Measurements from ENCODE around the gene UAP1L1. TPM values are rescaled to one million over a fixed set of nuclear protein-coding genes. Genes with fewer than 3 reads are reported as not detected.

Gene UAP1L1
- total and polyA plus RNA-seq, 2 of the 8 experiments (the other 6 are each of a cell fraction or from before 2014, with no cell fraction given) = 2.0 to 5.4 TPM

- no peak overlapping the region for H3K14ac ChIP-seq (ENCODE audit: insufficient read length)
- WGBS, 2 experiments (ENCODE audit: extremely low coverage in 1 of 2, insufficient coverage in 1 of 2, insufficient read length in 1 of 2, insufficient replicate concordance in 2 of 2, low coverage in 1 of 2, low lambda C conversion rate in 2 of 2, missing lambda C conversion rate in 1 of 2) = 87% methylated on average over 32 of the region's 42 CpGs; no CpG with 5 or more reads in 1 of the 2 experiments
- ChIA-PET CTCF (ENCODE audit: partially characterized antibody) (interaction anchor here (0.5 to 2.1 kb wide), 13 partner anchors 9 to 121 kb away, joined by 3 to 8 read pairs (median 3); partner anchors contain the start of genes ANAPC2, NPDC1, SAPCD2 and SSNA1), POLR2A (ENCODE audit: partially characterized antibody) (interaction anchor here (0.7 to 1.3 kb wide), 5 partner anchors 13 to 132 kb away, joined by 3 to 4 read pairs (median 3); no protein-coding TSS in a partner anchor)
- H3K9ac ChIP-seq (replicated peaks in 1 of 4; ENCODE audit: extremely low read depth in 1 of 4, low read depth in 3 of 4, low read length in 3 of 4) = no peak overlapping the region
- H3K4me3 ChIP-seq (ENCODE audit: extremely low read depth in 1 of 4, insufficient read depth in 2 of 4, low read depth in 3 of 4, low read length in 4 of 4) = no peak overlapping the region
- no peak overlapping the region for H4K91ac ChIP-seq (replicated peaks; ENCODE audit: insufficient read length, low read length)
- H2AK5ac ChIP-seq (ENCODE audit: low read depth, low read length) = no peak overlapping the region
- H3K79me1 ChIP-seq (ENCODE audit: low read depth, low read length) = no peaks in the 10 kb centered on the region
- H2AFZ ChIP-seq (ENCODE audit: low read length) = no peak overlapping the region
- no peak overlapping the region for H2BK120ac ChIP-seq (replicated peaks; ENCODE audit: low read depth, low read length)
- no peak overlapping the region for H3K56ac ChIP-seq (replicated peaks; ENCODE audit: insufficient read length, low read depth, low read length)
- H3K36me3 ChIP-seq (ENCODE audit: control insufficient read depth in 2 of 4, insufficient read depth in 4 of 4, low read length in 3 of 4) = no peaks in the 10 kb centered on the region; a peak in 2 of 8 replicates
- no peak overlapping the region for H3K18ac ChIP-seq (ENCODE audit: extremely low read depth, low read length)
- no peak overlapping the region for H2BK15ac ChIP-seq (ENCODE audit: low read length)
- H3K23me2 ChIP-seq (ENCODE audit: low read depth, low read length) = peaks cover 3% of the 10 kb centered on the region; the same call in 1 of the 2 replicates
- H3K4me2 ChIP-seq (ENCODE audit: insufficient read depth in 1 of 2, low read depth in 2 of 2, low read length in 2 of 2) = no peak overlapping the region; a peak in 1 of 4 replicates
- H4K20me1 ChIP-seq (replicated peaks in 1 of 2; ENCODE audit: control insufficient read depth in 1 of 2, insufficient read depth in 2 of 2, low read length in 2 of 2) = peaks cover 0 to 4% of the 10 kb centered on the region in 2 experiments
- TF ChIP-seq SRF (IDR thresholded peaks at IDR 0.05; ENCODE audit: low read depth, low read length) (no peak), SP4 (IDR thresholded peaks at IDR 0.05; ENCODE audit: low read length) (no peak), RFX5 (IDR thresholded peaks at IDR 0.05; ENCODE audit: borderline replicate concordance, low read depth, low read length) (no peak), KDM4A (IDR thresholded peaks at IDR 0.05; ENCODE audit: low read depth, low read length, severe bottlenecking) (no peak), HDAC6 (IDR thresholded peaks at IDR 0.05; ENCODE audit: low read depth, low read length) (no peak), CHD2 (IDR thresholded peaks at IDR 0.05; ENCODE audit: low read length) (no peak), KDM5A (IDR thresholded peaks at IDR 0.05; ENCODE audit: low read length) (no peak), PHF8 (conservative IDR thresholded peaks at IDR 0.05; ENCODE audit: low read depth, low read length) (no peak), SIRT6 (IDR thresholded peaks at IDR 0.05; ENCODE audit: low read length) (no peak), ASH2L (IDR thresholded peaks at IDR 0.05; ENCODE audit: low read length) (no peak)
- H3K4me1 ChIP-seq (replicated peaks in 1 of 4; ENCODE audit: control insufficient read depth in 3 of 4, insufficient read depth in 4 of 4, low read length in 3 of 4) = peaks cover 0 to 7% (median under 1%) of the 10 kb centered on the region in 4 experiments; a peak in 3 of 7 replicates
- H3K9me3 ChIP-seq (ENCODE audit: insufficient read depth in 2 of 2, low read depth in 1 of 2, low read length in 1 of 2) = no peaks in the 10 kb centered on the region
- H3K23ac ChIP-seq (ENCODE audit: insufficient read length) = no peak overlapping the region
- H4K8ac ChIP-seq (ENCODE audit: extremely low read depth, insufficient read depth, low read length) = no peak overlapping the region
- FAIRE-seq = no peak
- H3K27ac ChIP-seq (ENCODE audit: low read depth, low read length) = no peak overlapping the region
- H2BK12ac ChIP-seq (ENCODE audit: low read depth, low read length) = no peak overlapping the region
- no peak overlapping the region for H2BK5ac ChIP-seq (ENCODE audit: low read depth, low read length)
- H3K27me3 ChIP-seq (replicated peaks in 1 of 4; ENCODE audit: control insufficient read depth in 3 of 4, extremely low read depth in 1 of 4, insufficient read depth in 3 of 4, low read length in 3 of 4) = peaks cover 15 to 36% (median 30%) of the 10 kb centered on the region in 4 experiments
- no peak overlapping the region for H3K4ac ChIP-seq (replicated peaks; ENCODE audit: insufficient read length, low read depth, low read length)
- no peaks in the 10 kb centered on the region for H3K79me2 ChIP-seq (ENCODE audit: control insufficient read depth in 1 of 2, insufficient read depth in 2 of 2, low read length in 2 of 2)
- H2BK20ac ChIP-seq (ENCODE audit: low read length) = no peak overlapping the region
- DNase-seq (ENCODE audit: low read depth in 1 of 2, low spot score in 2 of 2) = no peak
- H4K5ac ChIP-seq (ENCODE audit: insufficient read length, low read depth, low read length) = no peak overlapping the region
These were observed 35.5 kb downstream of the UAP1L1 start for GRCh38 chr9:137112564-137113384.
